Hepatocyte (in vitro differentiated cells): ENCODE data around the gene MRO. TPM values are rescaled to one million over a fixed set of nuclear protein-coding genes. Genes with fewer than 3 reads are reported as not detected.

ENCODE experiments used
- DNase-seq: peaks from one replicate; pipeline ENCODE4 v3.0.0-alpha.2; 2016; ENCODE audit warnings: low spot score
- H2AFZ ChIP-seq: fragments of 200-600 bp; sonication (generic); 2 replicates; pipeline ENCODE4 v1.6.0; 2016; ENCODE audit warnings: antibody characterized with exemption, mild to moderate bottlenecking
- H3K27ac ChIP-seq: fragments of 200-600 bp; sonication (generic); 2 replicates; pipeline ENCODE4 v1.5.1; 2016; ENCODE audit warnings: mild to moderate bottlenecking
- H3K27me3 ChIP-seq: fragments of 200-600 bp; sonication (generic); 2 replicates; pipeline ENCODE4 v1.6.1; 2016
- H3K36me3 ChIP-seq: fragments of 200-600 bp; sonication (generic); replicated peaks from 2 replicates; pipeline ENCODE4 v1.5.1; 2016; ENCODE audit warnings: low read depth; ENCODE audit not compliant: insufficient read depth
- H3K4me1 ChIP-seq: fragments of 200-600 bp; sonication (generic); 2 replicates; pipeline ENCODE4 v1.5.1; 2016; ENCODE audit warnings: mild to moderate bottlenecking, moderate library complexity; ENCODE audit not compliant: insufficient read depth
- H3K4me2 ChIP-seq: fragments of 200-600 bp; sonication (generic); 2 replicates; pipeline ENCODE4 v1.6.0; 2016
- H3K4me3 ChIP-seq: fragments of 200-600 bp; sonication (generic); 2 replicates; pipeline ENCODE4 v1.5.1; 2016; ENCODE audit warnings: mild to moderate bottlenecking
- H3K79me2 ChIP-seq: fragments of 200-600 bp; sonication (generic); 2 replicates; pipeline ENCODE4 v1.6.0; 2017; ENCODE audit warnings: mild to moderate bottlenecking
- H3K9me2 ChIP-seq: fragments of 200-600 bp; sonication (generic); replicated peaks from 2 replicates; pipeline ENCODE4 v1.6.0; 2017; ENCODE audit warnings: mild to moderate bottlenecking; ENCODE audit not compliant: insufficient read depth
- H3K9me3 ChIP-seq: fragments of 200-600 bp; sonication (generic); 2 replicates; pipeline ENCODE4 v1.5.1; 2016; ENCODE audit warnings: low read depth, mild to moderate bottlenecking
- H4K20me1 ChIP-seq: fragments of 200-600 bp; sonication (generic); 2 replicates; pipeline ENCODE4 v1.6.0; 2016; ENCODE audit warnings: mild to moderate bottlenecking; ENCODE audit not compliant: insufficient read depth, poor library complexity, severe bottlenecking
- CTCF ChIP-seq: fragments of 200-600 bp; sonication (generic); IDR thresholded peaks from 2 replicates; pipeline ENCODE4 v1.5.1; 2016; ENCODE audit warnings: antibody characterized with exemption, mild to moderate bottlenecking; ENCODE audit not compliant: poor library complexity
- EZH2 ChIP-seq: fragments of 200-600 bp; sonication (generic); IDR thresholded peaks from 2 replicates; pipeline ENCODE4 v1.6.1; 2016; ENCODE audit warnings: antibody characterized with exemption, mild to moderate bottlenecking, borderline replicate concordance
- EZH2phosphoT487 ChIP-seq: fragments of 200-600 bp; sonication (generic); IDR thresholded peaks from one replicate; pipeline ENCODE4 v1.6.1; 2018; ENCODE audit warnings: antibody characterized with exemption, mild to moderate bottlenecking, low read depth, moderate library complexity; ENCODE audit not compliant: unreplicated experiment, severe bottlenecking
- WGBS: methylation state at CpG from one replicate; pipeline ENCODE4 v1.1.6; 2016; ENCODE audit warnings: low lambda C conversion rate; ENCODE audit errors: missing lambda C conversion rate; 5-methylcytosine and 5-hydroxymethylcytosine counted together
- polyA plus RNA-seq: library from polyadenylated mRNA; unstranded; fragments of >200 nt; fragmentation: Nextera tagmentation; extraction: Ambion mirVana; gene quantifications from 2 replicates; pipeline ENCODE4 v1.2.1, GENCODE V29; 2016
- total RNA-seq: library from RNA; depleted of rRNA; stranded (reverse); fragments of >200 nt; gene quantifications from 2 replicates; pipeline ENCODE4 v1.2.3, GENCODE V29; 2014

Gene MRO
- total and polyA plus RNA-seq, 2 experiments from 2014 or later, result 1.3 to 2.0 TPM

- DNase-seq, result no peak
- no peaks in the 10 kb centered on the region for H4K20me1 ChIP-seq
- H3K9me2 ChIP-seq, result no peaks in the 10 kb centered on the region
- no peak overlapping the region for H3K4me3 ChIP-seq
- no peaks in the 10 kb centered on the region for H3K36me3 ChIP-seq
- TF ChIP-seq CTCF (no peak), EZH2phosphoT487 (no peak), EZH2 (no peak)
- no peaks in the 10 kb centered on the region for H3K9me3 ChIP-seq
- H3K4me1 ChIP-seq, result peaks cover 7% of the 10 kb centered on the region
- H3K4me2 ChIP-seq, result no peak overlapping the region
- H3K27ac ChIP-seq, result no peak overlapping the region
- H2AFZ ChIP-seq, result no peak overlapping the region
- no peaks in the 10 kb centered on the region for H3K27me3 ChIP-seq
- no peaks in the 10 kb centered on the region for H3K79me2 ChIP-seq
- WGBS, result 41% methylated on average over 5 of the region's 5 CpGs
Observed at GRCh38 chr18:50751490-50751889, 68.3 kb downstream of the MRO start.

GRCh38 chr18:50750546-50750945 is 69.3 kb downstream of the MRO start:
- Histone ChIP-seq H3K36me3 (no peaks in the 10 kb centered on the region), H3K27me3 (no peaks in the 10 kb centered on the region), H2AFZ (no peak overlapping the region), H4K20me1 (no peaks in the 10 kb centered on the region), H3K4me2 (no peak overlapping the region), H3K9me3 (no peaks in the 10 kb centered on the region), H3K79me2 (no peaks in the 10 kb centered on the region), H3K4me1 (peaks cover 7% of the 10 kb centered on the region), H3K4me3 (no peak overlapping the region), H3K9me2 (no peaks in the 10 kb centered on the region), H3K27ac (no peak overlapping the region)
- TF ChIP-seq CTCF, result no peak
- no peak for DNase-seq
- 97% methylated on average over 2 of the region's 2 CpGs for WGBS

- 55% methylated on average over 4 of the region's 4 CpGs for WGBS
Observed at GRCh38 chr18:50749945-50750344, 69.9 kb downstream of the MRO start.

More at GRCh38 chr18:50749945-50750344, 69.9 kb downstream of the MRO start:
- no peaks in the 10 kb centered on the region for H3K27me3 ChIP-seq
- no peaks in the 10 kb centered on the region for H3K9me3 ChIP-seq
- H4K20me1 ChIP-seq, result no peaks in the 10 kb centered on the region
- no peaks in the 10 kb centered on the region for H3K36me3 ChIP-seq
- H3K4me1 ChIP-seq, result peaks cover 7% of the 10 kb centered on the region
- no peak overlapping the region for H3K4me3 ChIP-seq
- no peak overlapping the region for H3K4me2 ChIP-seq
- TF ChIP-seq CTCF (no peak), EZH2phosphoT487 (no peak), EZH2 (no peak)
- H3K79me2 ChIP-seq, result no peaks in the 10 kb centered on the region
- no peaks in the 10 kb centered on the region for H3K9me2 ChIP-seq
- H3K27ac ChIP-seq, result no peak overlapping the region
- no peak overlapping the region for H2AFZ ChIP-seq
- DNase-seq, result no peak
